Measurements from ENCODE around the gene ORM1.

ORM1 gene

GRCh38 chr9:114312513-114312875 lies 10.4 kb upstream of the ORM1 start:
- Histone ChIP-seq H3K27me3 (replicated peaks; ENCODE audit: insufficient read depth, low read length) (no peaks in the 10 kb centered on the region), H3K9me2 (replicated peaks; ENCODE audit: insufficient read depth, low read length) (no peaks in the 10 kb centered on the region), H3K9ac (ENCODE audit: low read length) (no peak overlapping the region), H3K4me2 (ENCODE audit: low read depth, low read length) (no peak overlapping the region), H3K9me3 (replicated peaks; ENCODE audit: insufficient read depth, low read length) (no peaks in the 10 kb centered on the region), H3K36me3 (replicated peaks; ENCODE audit: insufficient read depth, low read length) (no peaks in the 10 kb centered on the region), H3K4me3 (ENCODE audit: low read length) (no peak overlapping the region), H3K4me1 (ENCODE audit: low read length) (no peaks in the 10 kb centered on the region), H2AFZ (ENCODE audit: low read length) (no peak overlapping the region), H3K79me2 (ENCODE audit: low read length) (no peaks in the 10 kb centered on the region), H4K20me1 (ENCODE audit: insufficient read depth, low read length) (no peaks in the 10 kb centered on the region), H3K27ac (ENCODE audit: low read length) (no peak overlapping the region), H3F3A (ENCODE audit: insufficient read depth, low read length) (no peaks in the 10 kb centered on the region)
- TF ChIP-seq EZH2phosphoT487 (IDR thresholded peaks at IDR 0.05; ENCODE audit: low read length) (no peak), EZH2 (optimal IDR thresholded peaks at IDR 0.05; ENCODE audit: low read depth, low read length) (no peak), CTCF (IDR thresholded peaks at IDR 0.05; ENCODE audit: low read length) (no peak)
- DNase-seq: no peak

GRCh38 chr9:114313186-114313585 lies 9.7 kb upstream of the ORM1 start:
- no peaks in the 10 kb centered on the region for H3K9me2 ChIP-seq (replicated peaks; ENCODE audit: insufficient read depth, low read length)
- no peak overlapping the region for H3K4me2 ChIP-seq (ENCODE audit: low read depth, low read length)
- H3K4me1 ChIP-seq (ENCODE audit: low read length): 0 out of 2 replicates have a peak, but pooled peaks cover 3% of the 10 kb centered on the region
- no peaks in the 10 kb centered on the region for H4K20me1 ChIP-seq (ENCODE audit: insufficient read depth, low read length)
- H3K36me3 ChIP-seq (replicated peaks; ENCODE audit: insufficient read depth, low read length): no peaks in the 10 kb centered on the region
- no peaks in the 10 kb centered on the region for H3K27me3 ChIP-seq (replicated peaks; ENCODE audit: insufficient read depth, low read length)
- no peak overlapping the region for H3K9ac ChIP-seq (ENCODE audit: low read length)
- H2AFZ ChIP-seq (ENCODE audit: low read length): no peak overlapping the region
- TF ChIP-seq CTCF (IDR thresholded peaks at IDR 0.05; ENCODE audit: low read length): no peak
- no peak for TF ChIP-seq EZH2 (optimal IDR thresholded peaks at IDR 0.05; ENCODE audit: low read depth, low read length)
- TF ChIP-seq EZH2phosphoT487 (IDR thresholded peaks at IDR 0.05; ENCODE audit: low read length): no peak
- no peak overlapping the region for H3K4me3 ChIP-seq (ENCODE audit: low read length)
- DNase-seq: no peak
- no peaks in the 10 kb centered on the region for H3K9me3 ChIP-seq (replicated peaks; ENCODE audit: insufficient read depth, low read length)
- H3F3A ChIP-seq (ENCODE audit: insufficient read depth, low read length): no peaks in the 10 kb centered on the region
- H3K79me2 ChIP-seq (ENCODE audit: low read length): no peaks in the 10 kb centered on the region
- H3K27ac ChIP-seq (ENCODE audit: low read length): no peak overlapping the region

- Histone ChIP-seq H3K4me2 (ENCODE audit: low read depth, low read length) (no peak overlapping the region), H3K27me3 (replicated peaks; ENCODE audit: insufficient read depth, low read length) (no peaks in the 10 kb centered on the region), H3K9me3 (replicated peaks; ENCODE audit: insufficient read depth, low read length) (no peaks in the 10 kb centered on the region), H3K9me2 (replicated peaks; ENCODE audit: insufficient read depth, low read length) (no peaks in the 10 kb centered on the region), H3K79me2 (ENCODE audit: low read length) (no peaks in the 10 kb centered on the region), H3F3A (ENCODE audit: insufficient read depth, low read length) (no peaks in the 10 kb centered on the region), H3K9ac (ENCODE audit: low read length) (no peak overlapping the region), H4K20me1 (ENCODE audit: insufficient read depth, low read length) (no peaks in the 10 kb centered on the region), H3K27ac (ENCODE audit: low read length) (no peak overlapping the region), H3K4me3 (ENCODE audit: low read length) (no peak overlapping the region), H3K36me3 (replicated peaks; ENCODE audit: insufficient read depth, low read length) (no peaks in the 10 kb centered on the region), H3K4me1 (ENCODE audit: low read length) (0 out of 2 replicates have a peak, but pooled peaks cover 3% of the 10 kb centered on the region), H2AFZ (ENCODE audit: low read length) (no peak overlapping the region)
- TF ChIP-seq CTCF (IDR thresholded peaks at IDR 0.05; ENCODE audit: low read length) (no peak), EZH2phosphoT487 (IDR thresholded peaks at IDR 0.05; ENCODE audit: low read length) (no peak), EZH2 (optimal IDR thresholded peaks at IDR 0.05; ENCODE audit: low read depth, low read length) (no peak)
- DNase-seq: no peak
Observed at GRCh38 chr9:114314256-114314867, 8.5 kb upstream of the ORM1 start.
